Upper lobe of right lung (tissue), 1 donor: Measurements from ENCODE around the gene HOXB4. TPM values are rescaled to one million over a fixed set of nuclear protein-coding genes. Genes with fewer than 3 reads are reported as not detected.
A peak's percentile ranks its signal among the peaks of the same experiment; 100 is the strongest.

Source experiments
- ATAC-seq: fragments of 200-7000 bp; cut with Tn5 transposase; one replicate; pipeline ENCODE4 v1.9.1; 2020; ENCODE audit warnings: mild to moderate bottlenecking, moderate library complexity
- DNase-seq: peaks from one replicate; pipeline ENCODE4 v3.0.0-alpha.2; 2020
- H3K27ac ChIP-seq: fragments of 200-600 bp; one replicate; pipeline ENCODE4 v1.8.0; 2022
- H3K27me3 ChIP-seq: fragments of 200-600 bp; one replicate; pipeline ENCODE4 v1.8.0; 2022; ENCODE audit warnings: mild to moderate bottlenecking
- H3K36me3 ChIP-seq: fragments of 200-600 bp; one replicate; pipeline ENCODE4 v1.8.0; 2022
- H3K4me1 ChIP-seq: fragments of 200-600 bp; one replicate; pipeline ENCODE4 v1.8.0; 2022
- H3K4me3 ChIP-seq: fragments of 200-600 bp; one replicate; pipeline ENCODE4 v1.8.0; 2022; ENCODE audit warnings: mild to moderate bottlenecking
- H3K9me3 ChIP-seq: fragments of 200-600 bp; one replicate; pipeline ENCODE4 v1.8.0; 2022
- intact Hi-C: fragments of 100-400 bp; cut with DNase I; formaldehyde crosslinking; loops from one replicate; pipeline ENCODE4 v1.11.0; 2022
- total RNA-seq: library from RNA; stranded (reverse); fragmentation: NEBNext Ultra II Directional; extraction: Animal tissue kit (Norgen Biotek cat#: 25700); gene quantifications from one replicate; pipeline ENCODE4 v1.2.1, GENCODE V29; 2021
- TF ChIP-seq, protein P1 (sequence below): fragments of 200-600 bp; IDR thresholded peaks from one replicate; pipeline ENCODE4 v1.8.0; 2022; ENCODE audit warnings: antibody characterized with exemption
- donor health status: DM: no; HTN: yes; CAD: no; lungs with severe emphysema.

HOXB4 gene
- total RNA-seq, 1 donor from 2014 or later: 4.9 TPM

DNA sequence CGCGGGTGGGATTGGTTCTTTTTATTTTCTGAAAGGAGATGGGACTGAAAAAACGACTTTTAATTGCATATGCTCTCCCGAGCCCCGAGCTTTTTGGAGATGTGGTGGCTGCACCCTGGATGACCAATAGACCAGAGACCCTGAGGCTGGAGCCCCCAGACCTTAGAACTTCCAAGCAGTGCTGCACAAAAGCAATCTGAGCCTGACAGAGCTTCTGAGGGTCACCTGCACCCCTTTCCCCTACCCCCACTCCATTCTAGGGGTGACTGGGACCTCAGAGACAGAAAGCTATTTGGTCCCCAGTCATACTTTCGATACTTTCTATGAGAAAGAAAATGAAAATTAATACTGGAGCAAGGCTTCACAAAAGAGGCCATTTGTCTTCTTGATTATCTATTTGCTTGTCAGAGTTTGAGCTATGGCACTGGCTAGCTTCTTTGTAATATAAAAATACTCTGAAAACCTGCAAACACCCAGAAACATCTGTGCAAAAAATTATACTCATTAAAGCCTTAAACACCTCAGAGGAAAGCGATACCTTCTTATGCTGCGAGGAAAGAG is 3.6 kb downstream of the HOXB4 start:
- Histone ChIP-seq H3K4me3 (peak overlapping the region; percentile 59), H3K4me1 (peaks cover 7% of the 10 kb centered on the region), H3K27me3 (peaks cover 72% of the 10 kb centered on the region), H3K9me3 (no peaks in the 10 kb centered on the region), H3K27ac (peak overlapping the region; percentile 83), H3K36me3 (no peaks in the 10 kb centered on the region)
- DNase-seq: no peak
- ATAC-seq: no peak
- intact Hi-C loops: no loop called here
- TF ChIP-seq, protein P1, sequence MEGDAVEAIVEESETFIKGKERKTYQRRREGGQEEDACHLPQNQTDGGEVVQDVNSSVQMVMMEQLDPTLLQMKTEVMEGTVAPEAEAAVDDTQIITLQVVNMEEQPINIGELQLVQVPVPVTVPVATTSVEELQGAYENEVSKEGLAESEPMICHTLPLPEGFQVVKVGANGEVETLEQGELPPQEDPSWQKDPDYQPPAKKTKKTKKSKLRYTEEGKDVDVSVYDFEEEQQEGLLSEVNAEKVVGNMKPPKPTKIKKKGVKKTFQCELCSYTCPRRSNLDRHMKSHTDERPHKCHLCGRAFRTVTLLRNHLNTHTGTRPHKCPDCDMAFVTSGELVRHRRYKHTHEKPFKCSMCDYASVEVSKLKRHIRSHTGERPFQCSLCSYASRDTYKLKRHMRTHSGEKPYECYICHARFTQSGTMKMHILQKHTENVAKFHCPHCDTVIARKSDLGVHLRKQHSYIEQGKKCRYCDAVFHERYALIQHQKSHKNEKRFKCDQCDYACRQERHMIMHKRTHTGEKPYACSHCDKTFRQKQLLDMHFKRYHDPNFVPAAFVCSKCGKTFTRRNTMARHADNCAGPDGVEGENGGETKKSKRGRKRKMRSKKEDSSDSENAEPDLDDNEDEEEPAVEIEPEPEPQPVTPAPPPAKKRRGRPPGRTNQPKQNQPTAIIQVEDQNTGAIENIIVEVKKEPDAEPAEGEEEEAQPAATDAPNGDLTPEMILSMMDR: no peak

DNA sequence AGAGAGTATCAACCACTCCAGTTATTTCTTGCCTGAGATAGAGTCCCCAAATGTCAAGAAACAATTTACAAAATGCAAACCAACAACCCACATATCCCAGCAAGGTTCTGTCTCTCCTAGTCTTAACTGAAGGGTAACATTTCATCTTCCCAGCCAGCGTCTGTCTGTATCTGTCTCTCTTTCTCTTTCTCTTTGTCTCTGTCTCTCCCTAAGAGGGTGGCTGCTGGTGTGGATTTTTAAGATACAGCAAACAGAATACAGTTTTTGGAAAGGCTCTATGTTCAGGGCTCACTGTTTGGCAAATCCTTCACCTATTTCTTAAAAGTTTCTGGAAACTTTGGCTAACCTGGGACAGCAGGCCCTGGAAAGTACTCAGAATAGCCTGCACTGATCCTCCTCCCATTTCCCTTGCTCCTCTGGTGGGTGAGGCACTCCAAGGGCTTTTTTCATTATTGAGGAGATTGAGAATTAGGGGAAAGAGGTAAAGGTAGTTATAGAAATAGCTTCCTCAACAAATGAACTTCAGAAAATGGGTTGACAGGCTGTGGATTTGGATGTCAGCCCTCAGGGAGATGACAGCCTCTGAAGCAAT is 6.2 kb downstream of the HOXB4 start:
- Histone ChIP-seq H3K4me1 (peaks cover 18% of the 10 kb centered on the region), H3K4me3 (peak overlapping the region; percentile 59), H3K9me3 (no peaks in the 10 kb centered on the region), H3K27me3 (peaks cover 79% of the 10 kb centered on the region), H3K27ac (peak overlapping the region; percentile 83), H3K36me3 (no peaks in the 10 kb centered on the region)
- TF ChIP-seq, protein P1: no peak
- no peak for DNase-seq
- intact Hi-C loops: no loop called here
- ATAC-seq: no peak

DNA sequence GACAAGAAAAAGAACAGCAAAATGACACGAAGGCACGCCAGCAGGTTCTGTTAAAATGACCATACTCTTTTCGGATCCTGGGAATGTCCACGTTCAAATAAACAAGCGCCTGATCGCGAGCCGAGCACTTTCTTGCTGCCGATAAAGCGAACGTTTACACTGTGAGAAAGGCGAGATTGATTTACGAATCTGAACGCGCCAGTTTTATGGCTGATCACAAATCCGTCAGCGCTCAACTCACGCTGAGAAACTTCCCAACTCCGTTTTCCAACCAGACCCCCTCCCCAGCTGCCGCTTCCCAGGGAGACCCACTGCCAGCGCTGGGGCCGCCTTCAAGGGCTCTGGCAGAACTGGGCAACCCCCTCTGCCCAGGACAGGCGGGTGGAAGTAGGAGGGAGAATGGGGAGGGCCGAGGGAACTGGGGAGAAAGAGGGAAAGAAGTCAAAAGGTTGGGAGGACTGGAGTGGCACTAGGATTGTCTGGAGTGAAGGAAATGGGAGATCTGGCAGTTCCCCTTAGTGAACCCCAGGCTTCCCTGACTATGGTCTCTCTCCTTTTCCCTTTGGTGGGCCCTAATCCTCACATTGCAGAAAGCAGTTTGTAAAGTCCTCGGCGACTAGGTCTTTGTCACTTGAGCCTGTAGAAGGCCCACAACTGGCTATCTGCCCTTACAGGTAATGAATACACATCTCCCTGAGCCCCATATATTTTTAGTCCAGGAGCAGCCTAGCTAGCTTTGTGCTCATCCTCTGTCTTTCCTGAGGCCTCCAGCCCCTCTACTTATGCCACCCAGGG is 6.9 kb downstream of the HOXB4 start:
- H3K4me3 ChIP-seq: peak overlapping the region; percentile 39
- intact Hi-C loops: no loop called here
- H3K9me3 ChIP-seq: no peaks in the 10 kb centered on the region
- peak overlapping the region; percentile 83 for H3K27ac ChIP-seq
- no peak for DNase-seq
- ATAC-seq: no peak
- peaks cover 73% of the 10 kb centered on the region for H3K27me3 ChIP-seq
- TF ChIP-seq, protein P1: no peak
- peaks cover 24% of the 10 kb centered on the region for H3K4me1 ChIP-seq
- no peaks in the 10 kb centered on the region for H3K36me3 ChIP-seq

DNA sequence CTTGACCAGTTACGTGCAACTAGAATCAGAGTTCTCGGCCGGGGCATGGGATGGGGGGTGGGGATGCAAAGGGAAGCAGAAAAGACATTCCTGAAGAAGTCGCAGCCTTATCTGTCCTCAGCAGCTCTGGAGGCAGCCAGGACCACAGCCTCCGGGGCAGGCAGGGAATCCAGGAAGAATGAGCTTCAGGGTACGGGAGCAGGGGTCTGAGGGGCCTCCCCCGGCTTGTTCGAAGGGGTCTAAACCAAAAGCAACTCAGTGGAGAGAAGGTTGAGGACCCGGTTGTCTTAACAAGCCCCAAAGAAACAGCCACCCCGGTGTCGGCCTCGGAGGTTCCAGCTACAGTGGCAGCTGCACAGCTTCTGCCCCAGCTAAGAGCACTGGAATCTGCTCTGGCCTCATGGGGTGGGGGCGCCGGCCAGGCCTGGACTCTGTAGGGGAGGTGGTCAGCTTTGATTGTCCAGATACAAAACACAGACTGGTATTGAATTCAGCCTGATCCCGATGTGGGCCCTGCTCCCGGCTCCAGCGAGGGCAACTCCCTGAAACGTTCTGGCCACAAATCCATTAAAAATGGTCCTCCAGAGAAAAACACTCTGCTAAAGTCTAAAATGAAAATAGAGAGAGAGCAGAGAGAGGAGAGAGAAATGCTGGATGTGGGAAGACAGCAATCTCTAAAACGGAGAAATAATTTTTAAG is 7.7 kb downstream of the HOXB4 start:
- ATAC-seq: no peak
- intact Hi-C loops: no loop called here

DNA sequence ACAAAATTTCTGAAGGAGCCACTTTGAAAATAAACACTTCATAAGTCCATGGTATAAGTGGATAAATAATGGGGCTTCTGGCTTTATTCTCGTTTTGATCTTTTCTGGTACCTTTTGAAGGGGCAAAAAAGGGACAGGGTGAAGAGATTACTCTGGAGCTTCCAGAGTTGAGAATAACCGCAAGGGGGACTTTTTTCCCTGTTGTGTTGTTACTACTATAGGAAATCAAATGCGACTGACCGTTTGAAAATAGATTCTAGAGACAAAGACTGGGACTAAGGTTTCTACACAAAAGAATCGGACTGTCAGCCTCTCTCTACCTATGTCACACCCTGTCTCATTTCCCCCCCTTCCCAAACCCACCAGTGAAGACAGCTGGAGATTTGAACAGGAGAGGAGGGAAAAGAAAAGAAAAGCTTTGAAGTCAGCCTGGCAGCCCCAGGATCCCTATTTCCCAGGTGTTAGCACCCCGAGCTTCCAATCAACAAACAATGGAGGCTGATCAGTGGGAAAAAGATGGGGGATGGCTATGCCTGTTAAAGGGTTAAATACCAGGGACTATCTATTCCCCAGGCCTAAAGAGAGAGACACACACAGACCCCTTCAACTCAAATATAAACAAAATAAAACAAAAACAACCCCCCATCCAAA is 8.4 kb downstream of the HOXB4 start:
- peaks cover 24% of the 10 kb centered on the region for H3K4me1 ChIP-seq
- H3K36me3 ChIP-seq: no peaks in the 10 kb centered on the region
- DNase-seq: no peak
- peak overlapping the region; percentile 39 for H3K4me3 ChIP-seq
- no peak for ATAC-seq
- H3K9me3 ChIP-seq: no peaks in the 10 kb centered on the region
- TF ChIP-seq, protein P1: no peak
- intact Hi-C loops: no loop called here
- H3K27ac ChIP-seq: peak overlapping the region; percentile 83
- peaks cover 62% of the 10 kb centered on the region for H3K27me3 ChIP-seq

More for the DNA sequence above, 7.7 kb downstream of the HOXB4 start:
- DNase-seq: no peak
- Histone ChIP-seq H3K27me3 (peaks cover 66% of the 10 kb centered on the region), H3K27ac (peak overlapping the region; percentile 83), H3K4me3 (peak overlapping the region; percentile 39), H3K9me3 (no peaks in the 10 kb centered on the region), H3K4me1 (peaks cover 24% of the 10 kb centered on the region), H3K36me3 (no peaks in the 10 kb centered on the region)
- TF ChIP-seq, protein P1: no peak
